Left ventricle myocardium superior (tissue), 1 donor: ENCODE measurements around the gene CDC45. TPM values are rescaled to one million over a fixed set of nuclear protein-coding genes. Genes with fewer than 3 reads are reported as not detected.
"Not testable (repeated sequence)": the region's sequence is repeated elsewhere in the genome, so short reads cannot be mapped to it uniquely, and the experiment has no call there.

ENCODE experiments used
- ATAC-seq: fragments of 200-7000 bp; cut with Tn5 transposase; one replicate; pipeline ENCODE4 v1.9.1; 2020; ENCODE audit warnings: mild to moderate bottlenecking, moderate library complexity
- DNase-seq: peaks from one replicate; pipeline ENCODE4 v3.0.0-alpha.2; 2020
- intact Hi-C: fragments of 100-400 bp; cut with micrococcal nuclease; formaldehyde crosslinking; loops from one replicate; pipeline ENCODE4 v1.11.0; 2022
- total RNA-seq: library from RNA; stranded (reverse); fragmentation: NEBNext Ultra II Directional; extraction: Animal tissue kit (Norgen Biotek cat#: 25700); gene quantifications from one replicate; pipeline ENCODE4 v1.2.1, GENCODE V29; 2021
- donor health status: DM: no; HTN: yes; CAD: no; lungs with severe emphysema.

Gene CDC45
- total RNA-seq, 1 donor from 2014 or later, result 0.67 TPM

DNA sequence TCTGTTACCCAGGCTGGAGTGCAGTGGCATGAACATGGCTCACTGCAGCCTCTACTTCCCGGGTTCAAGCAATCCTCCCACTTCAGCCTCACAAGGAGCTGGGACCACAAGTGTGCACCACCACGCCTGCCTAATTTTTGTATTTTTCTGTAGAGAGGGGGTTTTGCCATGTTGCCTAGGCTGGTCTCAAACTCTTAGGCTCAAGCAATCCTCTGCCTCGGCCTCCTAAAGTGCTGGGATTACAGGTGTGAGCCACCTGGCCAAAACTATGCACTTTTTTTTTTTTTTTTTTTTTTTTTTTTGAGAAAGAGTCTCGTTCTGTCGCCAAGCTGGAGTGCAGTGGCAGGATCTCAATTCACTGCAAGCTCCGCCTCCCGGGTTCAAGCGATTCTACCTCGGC, 56.8 kb downstream of the CDC45 start:
- no peak for DNase-seq
- no peak for ATAC-seq
- intact Hi-C loops, result no loop called here

DNA sequence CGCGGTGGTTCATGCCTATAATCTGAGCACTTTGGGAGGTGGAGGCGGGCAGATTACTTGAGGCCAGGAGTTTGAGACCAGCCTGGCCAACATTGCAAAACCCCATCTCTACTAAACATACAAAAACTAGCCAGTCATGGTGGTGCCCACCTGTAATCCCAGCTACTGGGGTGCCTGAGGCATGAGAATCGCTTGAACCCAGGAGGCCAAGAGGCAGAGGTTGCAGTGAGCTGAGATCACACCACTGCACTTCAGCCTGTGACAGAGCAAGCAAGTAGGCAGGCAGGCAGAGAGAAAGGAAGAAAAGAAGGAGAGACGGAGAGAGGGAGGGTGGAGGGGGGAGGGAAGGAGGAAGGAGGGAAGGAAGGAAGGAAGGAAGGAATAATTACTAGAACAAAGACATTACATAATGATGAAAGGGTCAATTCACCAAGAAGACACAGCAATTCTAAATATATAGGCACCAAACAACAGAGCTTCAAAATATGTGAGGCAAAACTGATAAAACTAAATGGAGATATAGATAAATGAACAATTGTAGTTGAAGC, 58.3 kb downstream of the CDC45 start:
- intact Hi-C loops, result no loop called here
- DNase-seq, result no peak
- no peak for ATAC-seq

- intact Hi-C loops, result no loop called here
- ATAC-seq, result no peak
- DNase-seq, result no peak
Measured at GRCh38 chr22:19540394-19540793, 60.7 kb downstream of the CDC45 start.

DNA sequence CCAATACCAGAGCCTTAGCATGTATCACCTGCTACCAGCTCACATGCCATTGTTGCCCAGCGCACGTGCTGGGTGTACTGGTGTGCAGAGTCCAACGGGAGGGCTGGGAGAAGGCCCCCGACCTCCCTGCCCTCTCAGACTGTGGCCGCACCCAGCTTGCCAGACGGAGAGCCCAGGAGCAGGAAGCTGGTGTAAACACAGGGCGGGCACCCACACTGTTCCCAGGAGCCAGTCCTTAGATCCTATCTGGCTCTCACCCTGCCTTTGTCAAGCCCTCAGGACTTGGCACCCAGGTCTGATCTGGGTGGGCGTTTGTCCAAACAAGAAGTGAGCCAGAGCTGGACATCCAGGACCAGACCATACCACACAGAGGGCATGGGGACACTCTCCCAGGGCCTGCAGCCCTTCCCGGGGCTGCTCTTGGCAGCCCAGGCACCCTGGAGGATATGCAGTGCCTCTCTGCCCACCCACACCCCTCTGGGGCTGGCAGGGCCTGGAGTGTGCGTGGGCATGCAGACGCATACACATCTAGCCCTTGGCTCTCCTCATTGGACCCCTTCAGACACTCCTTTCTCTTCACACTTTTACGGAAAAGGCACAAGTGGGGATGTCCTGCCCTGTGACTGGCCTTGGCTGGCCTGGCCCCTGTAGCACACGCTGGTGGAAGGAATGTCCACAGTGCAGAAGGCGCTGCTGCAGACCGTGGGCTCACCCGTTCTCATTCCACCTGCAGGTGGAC, 64.4 kb downstream of the CDC45 start:
- no peak for DNase-seq
- ATAC-seq, result peak; percentile 72
- intact Hi-C loops, result no loop called here

GRCh38 chr22:19545935-19546207, 66.2 kb downstream of the CDC45 start:
- intact Hi-C loops, result no loop called here
- ATAC-seq (no peak), DNase-seq (no peak)

GRCh38 chr22:19546680-19547079, 67.0 kb downstream of the CDC45 start:
- no peak for ATAC-seq
- no peak for DNase-seq

DNA sequence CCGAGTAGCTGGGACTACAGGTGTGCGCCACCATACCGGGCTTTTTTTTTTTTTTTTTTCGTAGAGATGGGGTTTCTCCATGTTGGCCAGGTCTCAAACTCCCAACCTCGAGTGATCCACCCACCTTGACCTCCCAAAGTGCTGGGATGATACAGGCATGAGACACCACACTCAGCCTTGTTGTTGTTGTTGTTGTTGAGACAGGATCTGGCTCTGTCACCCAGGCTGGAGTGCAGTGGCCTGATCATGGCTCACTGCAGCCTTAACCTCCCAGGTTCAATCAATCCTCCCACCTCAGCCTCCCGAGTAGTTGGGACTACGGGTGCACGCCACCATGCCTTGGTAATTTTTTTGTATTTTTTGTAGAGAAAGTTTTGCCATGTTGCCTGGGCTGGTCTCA, 67.9 kb downstream of the CDC45 start:
- ATAC-seq (no peak), DNase-seq (no peak)
- intact Hi-C loops, result no loop called here

More at GRCh38 chr22:19546680-19547079, 67.0 kb downstream of the CDC45 start:
- intact Hi-C loops, result no loop called here

DNA sequence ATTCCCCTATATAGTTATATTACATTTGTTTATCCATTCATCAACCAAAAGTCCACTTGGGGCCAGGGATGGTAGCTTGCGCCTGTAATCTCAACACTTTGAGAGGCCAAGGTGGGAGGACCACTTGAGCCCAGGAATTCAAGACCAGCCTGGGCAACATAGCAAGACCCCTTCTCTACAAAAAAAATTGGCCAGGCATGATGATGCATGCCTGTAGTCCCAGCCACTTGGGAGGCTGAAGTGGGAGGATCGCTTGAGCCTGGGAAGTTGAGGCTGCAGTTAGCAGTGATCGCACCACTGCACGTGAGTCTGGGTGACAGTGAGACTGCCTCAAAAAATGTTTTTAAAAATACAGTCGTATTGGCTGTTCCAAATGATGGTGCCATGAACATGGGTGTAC, 68.7 kb downstream of the CDC45 start:
- intact Hi-C loops, DNase-seq, ATAC-seq: not testable (repeated sequence)

GRCh38 chr22:19548964-19549363, 69.2 kb downstream of the CDC45 start:
- DNase-seq, result no peak
- intact Hi-C loops, result no loop called here
- ATAC-seq, result no peak

- intact Hi-C loops, result no loop called here
- no peak for ATAC-seq
- no peak for DNase-seq
Measured at GRCh38 chr22:19549428-19549827, 69.7 kb downstream of the CDC45 start.

- intact Hi-C loops, result no loop called here
- DNase-seq, result no peak
- ATAC-seq, result no peak
Measured at GRCh38 chr22:19550382-19550781, 70.7 kb downstream of the CDC45 start.

DNA sequence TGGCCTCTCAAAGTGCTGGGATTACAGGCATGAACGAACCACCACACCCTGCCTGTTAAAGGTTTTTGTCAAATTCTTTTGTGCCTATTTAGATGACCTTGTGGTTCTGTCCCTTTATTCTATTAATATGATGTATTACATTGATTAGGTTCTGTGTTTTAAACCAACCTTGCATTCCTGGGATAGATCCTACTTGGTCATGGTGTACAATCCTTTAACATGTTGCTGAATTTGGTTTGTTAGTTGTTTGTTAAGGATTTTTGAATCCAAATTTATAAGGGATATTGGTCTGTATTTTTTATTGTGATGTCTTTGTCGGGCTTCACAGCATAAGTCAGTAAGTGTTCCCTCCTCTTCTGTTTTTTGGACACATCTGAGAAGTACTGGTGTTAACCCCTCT, 73.5 kb downstream of the CDC45 start:
- intact Hi-C loops, result no loop called here
- no peak for DNase-seq
- no peak for ATAC-seq

- intact Hi-C loops, result no loop called here
- ATAC-seq, result no peak
- no peak for DNase-seq
Measured at GRCh38 chr22:19554834-19555404, 75.2 kb downstream of the CDC45 start.

DNA sequence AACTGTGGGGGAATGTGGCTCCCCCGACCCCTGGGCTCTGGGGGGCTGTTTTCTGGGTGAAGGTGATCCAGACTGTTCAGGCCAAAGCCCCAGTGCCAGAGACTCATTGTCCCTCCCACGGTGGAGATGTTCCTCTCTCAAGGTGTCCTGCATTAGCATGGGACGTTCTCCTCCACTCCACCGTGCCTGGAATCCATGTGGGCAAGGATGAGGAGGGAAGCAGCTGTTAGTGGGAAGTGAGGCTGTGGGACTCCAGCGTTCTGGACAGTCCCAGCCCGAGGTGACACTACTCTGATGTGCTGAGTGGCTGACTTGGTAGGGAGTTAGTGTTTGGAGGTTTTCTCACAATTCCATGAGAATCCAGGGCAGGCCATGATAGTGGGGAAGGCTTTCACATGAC, 75.9 kb downstream of the CDC45 start:
- intact Hi-C loops, result no loop called here
- no peak for ATAC-seq
- DNase-seq, result no peak

DNA sequence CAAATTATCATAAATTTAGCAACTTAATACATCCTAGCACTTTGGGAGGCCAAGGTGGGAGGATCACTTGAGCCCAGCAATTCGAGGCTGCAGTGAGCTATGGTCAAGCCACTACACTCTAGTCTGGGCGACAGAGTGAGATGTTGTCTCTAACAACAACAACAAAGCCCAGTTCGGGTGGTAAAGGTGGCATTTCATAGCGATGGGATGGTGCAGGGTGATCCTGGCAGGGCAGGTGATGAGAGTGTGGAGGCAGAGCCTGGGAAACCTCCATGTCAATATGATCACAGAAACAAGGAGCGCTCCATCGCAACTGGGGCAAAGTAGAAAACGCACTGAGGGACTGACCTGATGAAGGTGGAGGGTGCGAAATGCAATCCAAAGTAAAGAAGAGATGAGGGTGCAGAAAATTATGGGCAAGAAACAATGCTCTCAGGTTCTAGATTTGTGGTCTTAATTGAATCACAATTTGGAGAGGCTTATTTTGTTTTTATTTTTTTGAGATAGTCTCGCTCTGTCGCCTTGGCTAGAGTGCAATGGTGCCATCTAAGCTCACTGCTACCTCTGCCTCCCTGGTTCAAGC, 77.3 kb downstream of the CDC45 start:
- ATAC-seq (no peak), DNase-seq (no peak)
- intact Hi-C loops, result no loop called here

- DNase-seq (no peak), ATAC-seq (no peak)
- intact Hi-C loops, result no loop called here
Measured at GRCh38 chr22:19559324-19559811, 79.6 kb downstream of the CDC45 start.

DNA sequence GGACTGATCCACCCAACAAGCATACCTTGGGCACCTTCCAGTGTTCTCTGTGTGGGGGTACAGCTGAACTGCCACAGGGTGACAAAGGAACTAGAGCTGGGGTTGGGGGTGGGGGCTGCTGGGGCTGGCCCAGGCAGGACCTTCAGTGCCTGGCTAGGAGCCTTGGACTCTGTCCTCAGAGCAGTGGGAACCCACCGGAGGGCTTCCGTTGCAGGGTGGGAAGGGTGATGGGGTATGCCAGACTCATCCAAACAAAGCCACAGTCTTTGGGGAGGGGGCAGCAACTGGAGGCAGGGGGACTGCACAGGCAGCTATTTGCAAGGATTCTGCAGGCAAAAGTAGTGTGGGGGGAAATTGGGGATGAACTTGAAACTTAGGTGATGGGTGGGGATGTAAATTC, 80.2 kb downstream of the CDC45 start:
- ATAC-seq (no peak), DNase-seq (no peak)
- intact Hi-C loops, result no loop called here

GRCh38 chr22:19565382-19566278, 85.9 kb downstream of the CDC45 start:
- no peak for DNase-seq
- no peak for ATAC-seq
- intact Hi-C loops, result no loop called here

DNA sequence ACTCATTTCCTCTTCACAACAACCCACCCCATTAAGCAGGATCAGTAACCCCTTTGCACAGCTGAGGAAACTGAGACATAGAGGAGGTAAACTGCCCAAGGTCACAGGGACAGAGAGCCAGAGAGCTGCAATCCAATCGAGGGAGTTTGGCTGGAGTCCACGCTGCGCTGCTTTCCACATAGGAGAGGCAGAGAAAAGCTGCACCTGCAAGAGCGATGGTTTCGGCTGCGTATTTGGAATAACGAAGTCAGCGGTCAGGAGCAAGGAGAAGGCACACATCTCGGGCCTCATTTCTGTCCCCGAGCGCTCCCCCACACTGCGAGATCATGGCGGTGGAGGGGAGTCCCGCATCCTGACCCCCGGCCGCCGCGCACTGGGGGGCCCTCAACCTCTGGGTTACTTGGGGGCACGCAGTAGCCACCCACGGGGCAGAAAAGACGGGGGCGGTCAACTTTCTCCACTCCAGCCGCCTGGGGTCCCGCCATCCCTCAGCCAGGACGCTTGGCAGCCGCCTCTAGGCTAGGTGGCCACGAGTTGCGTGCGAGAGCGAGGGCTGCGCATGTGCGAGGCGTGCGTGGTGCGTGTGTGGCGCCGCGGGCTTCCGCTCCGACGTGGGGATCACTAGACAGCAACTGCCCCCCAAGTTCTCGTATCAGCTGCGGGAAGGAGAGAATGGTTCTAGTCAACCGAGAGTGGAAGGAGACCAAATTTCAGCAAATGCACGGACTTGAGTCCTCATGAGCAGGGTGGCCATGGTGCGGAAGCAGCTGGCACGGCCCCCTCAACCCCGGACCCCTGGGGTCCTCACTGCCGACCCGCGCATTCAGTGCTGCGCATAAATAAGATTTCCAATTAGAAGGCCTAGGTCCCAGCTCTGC, 86.8 kb downstream of the CDC45 start:
- ATAC-seq, result no peak
- no peak for DNase-seq
- intact Hi-C loops, result no loop called here
